Lower leg skin (tissue), 4 donors: Measurements from ENCODE around the gene TPST2. TPM values are rescaled to one million over a fixed set of nuclear protein-coding genes. Genes with fewer than 3 reads are reported as not detected.

Experiments
- DNase-seq, 2 donors: peaks; one replicate each; pipeline ENCODE4 v3.0.0-alpha.2; 2019; ENCODE audit warnings: low spot score in 2 of 2
- H3K4me3 ChIP-seq: fragments of 200-600 bp; sonication (generic); 2 replicates; pipeline ENCODE4 v1.5.1; 2017; ENCODE audit warnings: mild to moderate bottlenecking, low read depth; ENCODE audit not compliant: poor library complexity, severe bottlenecking
- POLR2A ChIP-seq, 2 donors: fragments of 450-650 bp; IDR thresholded peaks; one replicate each; pipeline ENCODE4 v1.6.1; 2016 to 2017; ENCODE audit warnings: antibody characterized with exemption in 2 of 2, mild to moderate bottlenecking in 1 of 2, moderate library complexity in 1 of 2
- WGBS, 2 donors: methylation state at CpG; one replicate each; pipeline ENCODE4 v1.1.5; 2018; 5-methylcytosine and 5-hydroxymethylcytosine counted together
- intact Hi-C: fragments of 100-400 bp; cut with DNase I; formaldehyde crosslinking; loops from one replicate; pipeline ENCODE4 v1.15.0; 2023; ENCODE audit warnings: low total_unique reads
- total RNA-seq, 4 donors: library from RNA; depleted of rRNA; stranded (reverse); fragments of >200 nt; gene quantifications; one replicate each; pipeline ENCODE4 v1.1.0, GENCODE V29; 2016
- TF ChIP-seq, protein P1 (sequence below), 3 donors: fragments of 450-650 bp; IDR thresholded peaks; one replicate each; pipeline ENCODE4 v1.5.1; 2016; ENCODE audit warnings: antibody characterized with exemption in 3 of 3, mild to moderate bottlenecking in 3 of 3, moderate library complexity in 2 of 3

Gene TPST2
- total RNA-seq, 4 donors from 2014 or later, result 54.9 to 60.6 (median 58.5) TPM

DNA sequence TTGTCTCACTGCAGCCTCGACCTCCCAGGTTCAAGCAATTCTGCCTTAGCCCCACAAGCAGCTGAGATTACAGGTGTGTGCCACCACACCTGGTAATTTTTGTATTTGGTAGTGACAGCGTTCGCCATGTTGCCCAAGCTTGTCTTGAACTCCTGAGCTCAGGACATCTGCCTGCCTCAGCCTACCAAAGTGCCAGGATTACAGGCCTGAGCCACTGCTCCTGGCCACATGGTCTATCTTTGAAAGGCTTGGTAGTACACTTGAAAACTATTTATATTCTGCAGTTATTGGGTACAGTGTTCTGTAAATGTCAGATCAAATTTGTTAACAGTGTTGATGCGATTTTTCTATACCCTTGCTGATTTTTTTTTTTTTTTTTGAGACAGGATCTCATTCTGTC lies 41.4 kb upstream of the TPST2 start:
- TF ChIP-seq, protein P1, sequence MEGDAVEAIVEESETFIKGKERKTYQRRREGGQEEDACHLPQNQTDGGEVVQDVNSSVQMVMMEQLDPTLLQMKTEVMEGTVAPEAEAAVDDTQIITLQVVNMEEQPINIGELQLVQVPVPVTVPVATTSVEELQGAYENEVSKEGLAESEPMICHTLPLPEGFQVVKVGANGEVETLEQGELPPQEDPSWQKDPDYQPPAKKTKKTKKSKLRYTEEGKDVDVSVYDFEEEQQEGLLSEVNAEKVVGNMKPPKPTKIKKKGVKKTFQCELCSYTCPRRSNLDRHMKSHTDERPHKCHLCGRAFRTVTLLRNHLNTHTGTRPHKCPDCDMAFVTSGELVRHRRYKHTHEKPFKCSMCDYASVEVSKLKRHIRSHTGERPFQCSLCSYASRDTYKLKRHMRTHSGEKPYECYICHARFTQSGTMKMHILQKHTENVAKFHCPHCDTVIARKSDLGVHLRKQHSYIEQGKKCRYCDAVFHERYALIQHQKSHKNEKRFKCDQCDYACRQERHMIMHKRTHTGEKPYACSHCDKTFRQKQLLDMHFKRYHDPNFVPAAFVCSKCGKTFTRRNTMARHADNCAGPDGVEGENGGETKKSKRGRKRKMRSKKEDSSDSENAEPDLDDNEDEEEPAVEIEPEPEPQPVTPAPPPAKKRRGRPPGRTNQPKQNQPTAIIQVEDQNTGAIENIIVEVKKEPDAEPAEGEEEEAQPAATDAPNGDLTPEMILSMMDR (IDR thresholded peaks at IDR 0.05), result no peak
- 93 to 95% methylated on average over 4 of the region's 4 CpGs for WGBS, 2 donors
- no peak for DNase-seq
- intact Hi-C loops, result loop anchor here (10.0 kb wide), 1 partner anchor 256 kb away; no protein-coding TSS in a partner anchor
- H3K4me3 ChIP-seq, result no peak overlapping the region

DNA sequence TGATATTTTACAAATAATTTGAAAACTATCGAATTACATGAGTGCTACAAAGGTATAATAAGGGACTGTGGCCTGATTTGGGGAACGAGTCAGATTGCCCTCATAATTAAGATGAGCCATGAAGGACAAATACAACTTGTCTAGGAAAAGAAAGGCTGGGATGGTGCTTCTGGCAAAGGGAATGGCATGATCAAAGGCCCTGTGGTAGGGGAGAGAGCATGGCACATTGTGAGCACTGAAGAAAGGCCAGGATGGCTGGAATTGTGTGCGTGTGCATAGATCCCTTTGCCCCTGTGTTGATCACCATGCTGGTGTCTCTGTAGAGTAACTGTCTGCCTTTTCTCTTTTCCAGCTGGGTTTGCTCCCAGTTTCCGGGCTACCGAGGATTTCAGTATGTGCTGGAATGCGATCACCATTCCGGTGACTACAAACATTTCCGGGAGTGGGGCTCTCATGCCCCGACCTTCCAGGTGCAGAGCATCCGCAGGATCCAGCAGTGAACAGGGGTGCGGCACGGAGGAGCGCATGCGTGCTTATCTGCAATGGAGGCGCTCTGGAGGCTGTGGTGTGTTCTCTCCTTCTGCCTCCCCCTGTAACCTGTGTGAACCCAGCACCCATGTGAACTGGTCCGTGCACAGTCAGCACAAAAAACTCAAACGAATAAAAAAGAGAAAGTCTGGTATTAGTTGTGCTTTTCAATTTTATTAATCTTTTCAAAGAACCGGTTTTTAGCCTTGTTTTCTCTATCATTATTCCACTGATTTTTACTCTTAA lies 40.2 kb upstream of the TPST2 start:
- 92 to 93% methylated on average over 18 of the region's 18 CpGs for whole genome bisulfite sequencing, 2 donors
- DNase-seq, result no peak
- intact Hi-C loops, result loop anchor here (10.0 kb wide), 1 partner anchor 255 kb away; no protein-coding TSS in a partner anchor
- no peak overlapping the region for H3K4me3 ChIP-seq
- no peak for TF ChIP-seq POLR2A (IDR thresholded peaks at IDR 0.05)
- TF ChIP-seq, protein P1 (IDR thresholded peaks at IDR 0.05), result no peak

DNA sequence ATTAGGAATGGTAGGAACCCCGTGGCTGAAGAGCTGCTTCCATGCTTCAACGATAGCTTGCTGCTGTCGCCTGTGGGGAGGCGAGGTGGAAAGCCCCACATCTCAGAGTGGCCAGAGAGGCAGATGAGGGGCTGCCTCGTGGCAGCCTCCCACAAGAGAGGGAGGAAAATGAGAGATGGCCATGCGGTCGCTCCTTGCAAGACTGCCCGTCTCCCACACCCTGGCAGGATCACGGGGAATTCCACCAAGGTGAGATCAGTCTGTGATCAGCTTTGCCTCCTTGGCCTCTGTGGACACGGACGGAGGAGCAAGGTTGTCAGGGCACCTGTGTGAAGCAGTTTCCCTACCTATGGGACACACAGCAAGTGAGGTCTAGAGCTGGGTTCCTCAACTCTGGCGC lies 34.9 kb upstream of the TPST2 start:
- no peak overlapping the region for H3K4me3 ChIP-seq
- TF ChIP-seq, protein P1 (IDR thresholded peaks at IDR 0.05), result no peak
- TF ChIP-seq POLR2A (IDR thresholded peaks at IDR 0.05), result no peak
- intact Hi-C loops, result no loop called here
- 82 to 92% methylated on average over 12 of the region's 12 CpGs for WGBS, 2 donors
- DNase-seq, result no peak

DNA sequence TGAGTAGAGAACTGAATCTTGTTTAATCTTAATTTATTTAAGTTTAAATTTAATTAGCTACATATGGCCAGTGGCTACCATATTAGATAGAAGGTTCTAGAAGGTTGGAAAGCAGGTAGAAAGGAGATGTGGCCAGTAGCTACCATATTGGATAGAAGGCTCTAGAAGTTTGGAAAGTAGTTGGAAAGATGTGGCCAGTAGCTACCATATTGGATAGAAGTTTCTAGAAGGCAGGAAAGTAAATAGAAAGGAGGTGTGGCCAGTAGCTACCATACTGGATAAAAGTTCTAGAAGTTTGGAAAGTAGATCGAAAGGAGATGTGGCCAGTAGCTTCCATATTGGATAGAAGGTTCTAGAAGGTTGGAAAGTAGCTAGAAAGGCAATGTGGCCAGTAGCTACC lies 34.1 kb upstream of the TPST2 start:
- intact Hi-C loops, result no loop called here
- H3K4me3 ChIP-seq, result no peak overlapping the region
- 94 to 100% methylated on average over 1 of the region's 1 CpG for WGBS, 2 donors
- DNase-seq, result no peak
- TF ChIP-seq, protein P1 (IDR thresholded peaks at IDR 0.05), result no peak
- no peak for TF ChIP-seq POLR2A (IDR thresholded peaks at IDR 0.05)

DNA sequence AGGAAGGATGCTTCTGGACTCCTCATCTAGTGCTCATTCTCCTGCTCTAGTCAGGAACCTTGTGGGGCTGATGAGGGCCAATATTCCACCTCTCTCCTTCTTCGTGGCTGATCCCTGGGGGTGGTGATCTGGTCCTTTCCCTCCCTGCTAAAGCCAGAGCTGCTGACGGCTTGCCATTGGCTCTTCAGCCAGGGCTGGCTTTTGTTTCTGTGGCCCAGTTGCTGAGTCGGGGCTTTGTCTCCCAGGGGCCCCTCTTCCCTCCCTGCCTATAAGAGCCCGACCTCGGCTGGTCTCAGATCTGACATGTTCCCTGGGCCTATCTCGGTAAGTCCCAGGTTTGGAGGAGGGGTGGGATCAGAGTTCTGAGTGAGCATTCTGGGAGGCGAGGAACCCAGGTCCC lies 31.7 kb upstream of the TPST2 start, which contains the start of gene CRYBA4:
Gene CRYBA4 (plus strand): TSS at position 301 of the 400 bp plus-strand sequence. CDS start 634 bp downstream, outside the sequence.
- DNase-seq, result no peak
- 82 to 84% methylated on average over 7 of the region's 7 CpGs for WGBS, 2 donors
- intact Hi-C loops, result no loop called here
- TF ChIP-seq, protein P1 (IDR thresholded peaks at IDR 0.05), result no peak
- H3K4me3 ChIP-seq, result no peak within 1 kb of the TSS
